ENCODE data around the gene ADNP2.

ADNP2 gene

GRCh38 chr18:80170395-80171053 lies 61.5 kb downstream of the ADNP2 start:
- TF ChIP-seq CTCF (IDR thresholded peaks at IDR 0.05; ENCODE audit: low read depth, low read length): no peak
- DNase-seq (ENCODE audit: extremely low read depth, low read depth): no peak

- no peak for DNase-seq (ENCODE audit: extremely low read depth, low read depth)
- TF ChIP-seq CTCF (IDR thresholded peaks at IDR 0.05; ENCODE audit: low read depth, low read length): peak; percentile 73
These were observed 62.2 kb downstream of the ADNP2 start for GRCh38 chr18:80171054-80171872.

- DNase-seq (ENCODE audit: extremely low read depth, low read depth): no peak
- TF ChIP-seq CTCF (IDR thresholded peaks at IDR 0.05; ENCODE audit: low read depth, low read length): no peak
These were observed 63.0 kb downstream of the ADNP2 start for GRCh38 chr18:80172056-80172455.

GRCh38 chr18:80173060-80173459 lies 64.0 kb downstream of the ADNP2 start:
- no peak for DNase-seq (ENCODE audit: extremely low read depth, low read depth)
- TF ChIP-seq CTCF (IDR thresholded peaks at IDR 0.05; ENCODE audit: low read depth, low read length): no peak

- TF ChIP-seq CTCF (IDR thresholded peaks at IDR 0.05; ENCODE audit: low read depth, low read length): no peak
- no peak for DNase-seq (ENCODE audit: extremely low read depth, low read depth)
These were observed 66.6 kb downstream of the ADNP2 start for GRCh38 chr18:80175451-80176204.

- TF ChIP-seq CTCF (IDR thresholded peaks at IDR 0.05; ENCODE audit: low read depth, low read length): no peak
- peak; percentile 4 for DNase-seq (ENCODE audit: extremely low read depth, low read depth)
These were observed 67.4 kb downstream of the ADNP2 start for GRCh38 chr18:80176334-80177073.

Data from AG09319 (cell line).